B cell (primary cell): ENCODE data around the gene STAMBPL1. TPM values are rescaled to one million over a fixed set of nuclear protein-coding genes. Genes with fewer than 3 reads are reported as not detected.

Source experiments
- ATAC-seq: fragments of 200-7000 bp; cut with Tn5 transposase; one replicate; pipeline ENCODE4 v1.10.0; 2021; ENCODE audit warnings: low read depth, mild to moderate bottlenecking, moderate number of reproducible peaks, moderate library complexity
- CTCF ChIA-PET: fragments of 350-600 bp; sonication (Branson Sonifier 250); formaldehyde crosslinking; loops from one replicate; lab custom pipeline; 2021; ENCODE audit warnings: antibody characterized with exemption, inconsistent platforms; lab: Charles Lee
- POLR2A ChIA-PET: fragments of 350-600 bp; sonication (Branson Sonifier 250); formaldehyde crosslinking; loops from one replicate; lab custom pipeline; 2021; ENCODE audit warnings: antibody characterized with exemption; lab: Charles Lee
- DNase-seq: peaks from one replicate; pipeline ENCODE4 v3.0.0; 2013
- H2AFZ ChIP-seq: 2 replicates; pipeline ENCODE4 v1.6.1; 2012; ENCODE audit warnings: mild to moderate bottlenecking, low read depth, low read length; ENCODE audit not compliant: insufficient read depth, poor library complexity, severe bottlenecking
- H3K27ac ChIP-seq, 2 donors: 1 replicate in 1 of 2; 2 replicates in 1 of 2; pipeline ENCODE4 v1.5.1; 2012 to 2013; ENCODE audit warnings: low read length in 2 of 2, mild to moderate bottlenecking in 2 of 2, moderate library complexity in 1 of 2
- H3K27me3 ChIP-seq, 4 experiments: fragments of 200-600 bp in 1 of 4; sonication (generic) in 1 of 4; replicated peaks in 1 of 4; 1 replicate in 2 of 4; 2 replicates in 2 of 4; pipeline versions ENCODE4 v1.6.1 to v1.7.0; 2013 to 2016; ENCODE audit warnings: low read length in 3 of 4, mild to moderate bottlenecking in 2 of 4, mixed read lengths in 1 of 4, moderate library complexity in 1 of 4; ENCODE audit not compliant: insufficient read depth in 4 of 4, control insufficient read depth in 3 of 4; ENCODE audit errors: control extremely low read depth in 1 of 4
- H3K36me3 ChIP-seq, 2 experiments: replicated peaks in 1 of 2; 1 replicate in 1 of 2; 2 replicates in 1 of 2; pipeline versions ENCODE4 v1.6.1 to v1.7.1; 2013; ENCODE audit warnings: low read length in 1 of 2; ENCODE audit not compliant: insufficient read depth in 2 of 2, control insufficient read depth in 1 of 2; ENCODE audit errors: control extremely low read depth in 1 of 2, extremely low read depth in 1 of 2
- H3K4me1 ChIP-seq, 2 donors: fragments of 200-600 bp in 1 of 2; sonication (generic) in 1 of 2; 1 replicate in 1 of 2; 2 replicates in 1 of 2; pipeline versions ENCODE4 v1.5.1 to v1.6.1; 2013 to 2017; ENCODE audit warnings: low read length in 2 of 2; ENCODE audit not compliant: control insufficient read depth in 2 of 2, insufficient read depth in 2 of 2
- H3K4me2 ChIP-seq: replicated peaks from 2 replicates; pipeline ENCODE3; 2012; ENCODE audit warnings: mild to moderate bottlenecking, low read depth, low read length; ENCODE audit not compliant: poor library complexity, severe bottlenecking
- H3K4me3 ChIP-seq, 5 experiments: fragments of 200-600 bp in 1 of 5; sonication (generic) in 1 of 5; 1 replicate in 3 of 5; 2 replicates in 2 of 5; pipeline versions ENCODE4 v1.5.1 to v1.7.0; 2011 to 2016; ENCODE audit warnings: low read length in 4 of 5, mild to moderate bottlenecking in 4 of 5, low read depth in 2 of 5, control low read depth in 1 of 5, moderate library complexity in 1 of 5; ENCODE audit not compliant: insufficient read depth in 1 of 5; ENCODE audit errors: control extremely low read depth in 1 of 5, extremely low read depth in 1 of 5
- H3K79me2 ChIP-seq: fragments of 200-600 bp; sonication (generic); one replicate; pipeline ENCODE4 v1.6.0; 2016; ENCODE audit warnings: low read length; ENCODE audit not compliant: control insufficient read depth, insufficient read depth
- H3K9ac ChIP-seq: fragments of 200-600 bp; sonication (generic); 2 replicates; pipeline ENCODE4 v1.6.1; 2017; ENCODE audit warnings: mild to moderate bottlenecking, low read length, moderate library complexity
- H3K9me3 ChIP-seq, 3 donors: one replicate each; pipeline versions ENCODE4 v1.6.1 to v1.7.1; 2013; ENCODE audit warnings: low read length in 2 of 3; ENCODE audit not compliant: control insufficient read depth in 2 of 3, insufficient read depth in 1 of 3; ENCODE audit errors: control extremely low read depth in 1 of 3
- H4K20me1 ChIP-seq: 2 replicates; pipeline ENCODE4 v1.6.0; 2012; ENCODE audit warnings: mild to moderate bottlenecking, low read length; ENCODE audit not compliant: insufficient read depth, control insufficient read depth, poor library complexity, severe bottlenecking
- H3K27ac Mint-ChIP-seq: one replicate; pipeline ENCODE4 v1.8.0; 2021; ENCODE audit warnings: mixed read lengths
- H3K27me3 Mint-ChIP-seq: one replicate; pipeline ENCODE4 v1.8.0; 2021; ENCODE audit warnings: mixed read lengths
- H3K4me1 Mint-ChIP-seq: one replicate; pipeline ENCODE4 v1.8.0; 2021; ENCODE audit warnings: mixed read lengths
- H3K4me3 Mint-ChIP-seq: one replicate; pipeline ENCODE4 v1.8.0; 2021; ENCODE audit warnings: mixed read lengths
- H3K9me3 Mint-ChIP-seq: one replicate; pipeline ENCODE4 v1.8.0; 2022; ENCODE audit warnings: mixed read lengths; ENCODE audit not compliant: insufficient read depth
- EZH2 ChIP-seq: IDR thresholded peaks from 2 replicates; pipeline ENCODE4 v1.6.1; 2012; ENCODE audit warnings: borderline replicate concordance, low read depth, mild to moderate bottlenecking, moderate library complexity, low read length; ENCODE audit not compliant: insufficient read depth, poor library complexity, severe bottlenecking
- WGBS: methylation state at CpG from one replicate; pipeline ENCODE4 v1.1.5; 2013; ENCODE audit warnings: missing lambda C conversion rate; ENCODE audit not compliant: insufficient coverage; 5-methylcytosine and 5-hydroxymethylcytosine counted together
- intact Hi-C: fragments of 100-400 bp; cut with micrococcal nuclease; formaldehyde crosslinking; loops from one replicate; pipeline ENCODE4 v1.10.0; 2022
- polyA plus RNA-seq: library from polyadenylated mRNA; depleted of rRNA; stranded (reverse); fragments of >200 nt; gene quantifications from 2 replicates; pipeline ENCODE4 v1.2.3, GENCODE V29; 2012
- total RNA-seq, 2 donors: library from RNA; stranded (reverse); fragments of 120-200 nt in 1 of 2; gene quantifications; 1 replicate in 1 of 2; 2 replicates in 1 of 2; pipeline versions ENCODE4 v1.2.3 to v1.2.4, GENCODE V29; 2013 to 2022
- TF ChIP-seq, protein P1 (sequence below): fragments of 200-600 bp; IDR thresholded peaks from one replicate; pipeline ENCODE4 v1.8.0; 2022; ENCODE audit warnings: antibody characterized with exemption, mild to moderate bottlenecking

STAMBPL1 gene
- total and polyA plus RNA-seq, 2 donors (not counting 1 experiment from before 2014, with no cell fraction given) = 50.3 to 64.2 TPM

DNA sequence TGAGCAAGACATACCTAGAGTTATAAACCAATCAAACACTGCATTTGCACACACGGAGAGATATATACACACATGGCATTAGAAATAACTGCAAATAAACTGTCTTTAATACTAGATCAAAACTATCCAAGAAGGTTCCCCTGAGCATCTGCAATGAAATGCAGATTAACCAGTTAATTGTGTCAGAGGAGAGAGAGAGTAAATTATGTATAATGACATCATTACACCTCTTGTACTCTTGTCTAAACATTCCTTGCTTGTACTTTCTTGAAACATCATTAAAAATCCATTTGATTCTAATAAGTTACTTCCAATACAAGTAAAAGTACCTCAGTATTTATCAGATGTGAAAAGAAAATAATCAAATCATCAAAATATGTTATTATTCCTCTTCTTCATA, 29.3 kb upstream of the STAMBPL1 start:
- TF ChIP-seq EZH2 = no peak
- TF ChIP-seq, protein P1, sequence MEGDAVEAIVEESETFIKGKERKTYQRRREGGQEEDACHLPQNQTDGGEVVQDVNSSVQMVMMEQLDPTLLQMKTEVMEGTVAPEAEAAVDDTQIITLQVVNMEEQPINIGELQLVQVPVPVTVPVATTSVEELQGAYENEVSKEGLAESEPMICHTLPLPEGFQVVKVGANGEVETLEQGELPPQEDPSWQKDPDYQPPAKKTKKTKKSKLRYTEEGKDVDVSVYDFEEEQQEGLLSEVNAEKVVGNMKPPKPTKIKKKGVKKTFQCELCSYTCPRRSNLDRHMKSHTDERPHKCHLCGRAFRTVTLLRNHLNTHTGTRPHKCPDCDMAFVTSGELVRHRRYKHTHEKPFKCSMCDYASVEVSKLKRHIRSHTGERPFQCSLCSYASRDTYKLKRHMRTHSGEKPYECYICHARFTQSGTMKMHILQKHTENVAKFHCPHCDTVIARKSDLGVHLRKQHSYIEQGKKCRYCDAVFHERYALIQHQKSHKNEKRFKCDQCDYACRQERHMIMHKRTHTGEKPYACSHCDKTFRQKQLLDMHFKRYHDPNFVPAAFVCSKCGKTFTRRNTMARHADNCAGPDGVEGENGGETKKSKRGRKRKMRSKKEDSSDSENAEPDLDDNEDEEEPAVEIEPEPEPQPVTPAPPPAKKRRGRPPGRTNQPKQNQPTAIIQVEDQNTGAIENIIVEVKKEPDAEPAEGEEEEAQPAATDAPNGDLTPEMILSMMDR = no peak
- POLR2A ChIA-PET = no interaction called here
- no peaks in the 10 kb centered on the region for H3K79me2 ChIP-seq
- no peak for DNase-seq
- CTCF ChIA-PET = interaction anchor here (0.9 to 1.2 kb wide), 2 partner anchors 15 to 81 kb away, joined by 4 to 5 read pairs; no protein-coding TSS in a partner anchor
- H3K4me3 ChIP-seq = peak overlapping the region in 1 of 5 experiments; percentile 30
- H3K9ac ChIP-seq = no peak overlapping the region
- no peak overlapping the region for H2AFZ ChIP-seq
- Mint-ChIP-seq H3K4me1 (no peaks in the 10 kb centered on the region), H3K4me3 (no peak overlapping the region), H3K9me3 (no peaks in the 10 kb centered on the region), H3K27ac (no peak overlapping the region), H3K27me3 (no peaks in the 10 kb centered on the region)
- no peak overlapping the region for H3K4me2 ChIP-seq
- H4K20me1 ChIP-seq = no peaks in the 10 kb centered on the region
- H3K4me1 ChIP-seq = no peaks in the 10 kb centered on the region
- no CpG with 5 or more reads among the region's 1 CpG for WGBS
- no peaks in the 10 kb centered on the region for H3K9me3 ChIP-seq
- H3K27me3 ChIP-seq = no peaks in the 10 kb centered on the region
- ATAC-seq = no peak
- no peaks in the 10 kb centered on the region for H3K36me3 ChIP-seq
- intact Hi-C loops = no loop called here
- no peak overlapping the region for H3K27ac ChIP-seq

DNA sequence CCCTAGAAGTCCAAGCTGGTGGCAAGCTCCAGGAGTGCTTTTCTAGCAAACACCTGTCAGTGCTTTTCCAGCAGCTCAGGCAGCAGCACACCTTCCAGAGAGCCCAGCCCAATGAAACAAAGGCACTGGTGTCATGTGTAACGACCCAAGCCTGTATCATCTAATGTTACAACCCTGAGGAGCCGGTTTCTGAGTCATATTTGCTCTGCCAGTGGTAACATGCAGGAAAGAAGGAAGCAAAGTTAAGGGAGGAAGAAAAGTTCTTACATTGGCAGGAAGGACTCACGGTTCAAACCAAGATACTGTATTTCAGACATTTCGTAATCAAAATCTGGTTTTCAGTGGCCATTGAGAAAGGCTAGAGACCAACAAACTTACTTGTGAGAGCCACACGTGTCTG, 28.3 kb upstream of the STAMBPL1 start, which contains the start of gene ANKRD22:
TSS of gene ANKRD22 (minus strand) at position 139 of the 400 bp plus-strand sequence. CDS start 237 bp downstream, outside the sequence.
- ChIA-PET POLR2A (no interaction called here), CTCF (interaction anchor here (0.9 to 1.2 kb wide), 2 partner anchors 16 to 81 kb away, joined by 4 to 5 read pairs; no protein-coding TSS in a partner anchor)
- Histone ChIP-seq H3K4me3 (peak within 1 kb of the TSS in 1 of 5 experiments; percentile 47), H3K36me3 (no peaks in the 10 kb centered on the region), H3K4me2 (no peak within 1 kb of the TSS), H3K9me3 (no peaks in the 10 kb centered on the region), H3K79me2 (no peaks in the 10 kb centered on the region), H3K4me1 (no peaks in the 10 kb centered on the region), H3K27me3 (no peaks in the 10 kb centered on the region), H2AFZ (no peak within 1 kb of the TSS), H3K27ac (no peak within 1 kb of the TSS), H3K9ac (no peak within 1 kb of the TSS), H4K20me1 (no peaks in the 10 kb centered on the region)
- TF ChIP-seq EZH2 = no peak
- TF ChIP-seq, protein P1 = no peak
- no peaks in the 10 kb centered on the region for H3K4me1 Mint-ChIP-seq
- H3K27me3 Mint-ChIP-seq = no peaks in the 10 kb centered on the region
- no peaks in the 10 kb centered on the region for H3K9me3 Mint-ChIP-seq
- H3K27ac Mint-ChIP-seq = no peak within 1 kb of the TSS
- DNase-seq = no peak
- intact Hi-C loops = no loop called here
- WGBS = 80% methylated on average over 3 of the region's 5 CpGs
- no peak for ATAC-seq
- no peak within 1 kb of the TSS for H3K4me3 Mint-ChIP-seq
